GM23248 (cell line): Measurements from ENCODE around the gene OR6S1.

ENCODE experiments used
- EZH2 ChIP-seq: fragments of 200-600 bp; sonication (generic); IDR thresholded peaks from 2 replicates; pipeline ENCODE4 v1.6.1; 2018; ENCODE audit warnings: antibody characterized with exemption, mild to moderate bottlenecking; ENCODE audit not compliant: insufficient read depth, poor library complexity, severe bottlenecking
- EZH2phosphoT487 ChIP-seq: fragments of 200-600 bp; sonication (generic); IDR thresholded peaks from 2 replicates; pipeline ENCODE4 v1.6.1; 2018; ENCODE audit warnings: antibody characterized with exemption, moderate library complexity, mild to moderate bottlenecking, low read depth; ENCODE audit not compliant: insufficient read depth

DNA sequence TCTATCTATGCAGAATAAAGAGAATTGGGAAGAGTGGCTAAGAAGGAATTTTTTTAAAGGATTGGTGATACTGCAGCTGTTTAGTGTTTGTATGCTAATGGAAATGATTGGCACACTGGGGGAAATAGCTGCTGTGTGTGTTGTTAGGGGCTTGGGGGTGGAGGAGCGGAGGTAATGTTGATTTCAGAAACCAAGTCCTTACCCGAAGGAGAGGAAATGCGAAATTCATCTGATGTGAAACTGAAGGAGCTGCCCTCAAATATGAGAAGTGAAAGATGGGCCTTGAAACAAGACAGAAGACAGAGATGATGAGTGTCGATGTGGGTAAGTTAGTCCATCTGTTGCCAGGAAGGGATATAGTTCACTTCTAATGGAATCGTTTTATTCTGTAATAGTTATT is 29.1 kb downstream of the OR6S1 start:
- no peak for TF ChIP-seq EZH2
- TF ChIP-seq EZH2phosphoT487 = no peak
